GM18520 (cell line): ENCODE results near the gene PHYKPL.
"Not testable (repeated sequence)": the region's sequence is repeated elsewhere in the genome, so short reads cannot be mapped to it uniquely, and the experiment has no call there.

Experiments
- ATAC-seq: cut with Tn5 transposase; IDR thresholded peaks from one replicate; pipeline ENCODE4 v1.9.1; 2021; ENCODE audit not compliant: unreplicated experiment

The PHYKPL gene

DNA sequence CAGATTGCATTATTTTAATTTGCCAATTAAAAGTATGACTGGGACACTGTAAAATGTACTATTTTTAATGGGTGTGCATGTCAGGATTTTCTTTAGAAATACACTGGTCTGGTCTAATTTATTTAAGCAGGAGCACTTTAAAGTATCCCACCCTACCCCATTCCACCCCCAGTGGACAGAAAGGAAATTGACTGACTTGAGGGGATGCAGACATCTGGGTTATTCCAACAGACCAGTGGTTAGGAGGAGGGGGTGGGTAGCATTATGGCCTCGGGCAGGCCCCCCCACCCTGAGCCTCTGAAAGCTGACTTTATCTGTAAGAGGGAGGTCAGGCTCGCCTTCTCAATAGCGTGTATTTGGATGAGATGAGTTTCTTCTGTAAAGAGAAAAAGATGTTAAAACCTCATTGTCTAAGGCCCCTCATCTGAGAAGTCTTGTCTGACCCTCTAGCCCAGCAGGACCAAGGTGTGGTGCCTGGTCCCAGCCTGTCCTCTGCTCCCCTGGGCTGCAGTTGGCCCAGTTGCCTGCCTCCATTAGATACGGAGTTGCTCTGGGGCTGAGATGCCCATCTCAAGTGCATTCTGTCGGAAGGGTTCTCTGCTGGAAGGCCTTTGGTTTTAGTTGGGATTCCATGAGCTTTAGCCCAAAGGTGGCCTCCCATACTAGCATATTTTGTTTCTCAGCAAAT lies 23.9 kb downstream of the PHYKPL start:
- ATAC-seq = no peak

DNA sequence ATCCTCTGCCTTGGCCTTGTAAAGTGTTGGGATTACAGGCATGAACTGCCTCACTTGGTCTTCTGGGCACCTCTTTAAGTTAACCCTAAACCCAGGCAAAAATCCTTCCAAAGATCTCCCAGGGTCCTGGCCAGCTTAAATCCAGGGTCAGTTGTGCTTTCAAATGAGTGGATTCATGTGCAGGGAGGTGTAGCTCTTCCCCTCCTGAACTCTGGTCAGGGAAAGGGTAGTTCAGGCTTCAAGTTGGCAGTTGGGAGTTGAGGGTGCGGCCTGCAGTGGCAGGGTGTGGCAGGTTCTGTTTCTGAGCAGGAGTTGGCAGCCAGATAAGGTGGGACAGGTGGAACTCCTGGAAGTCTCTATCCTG lies 24.7 kb downstream of the PHYKPL start:
- ATAC-seq = no peak

- ATAC-seq = no peak
Observed at GRCh38 chr5:178207183-178207916, 25.3 kb downstream of the PHYKPL start.

- no peak for ATAC-seq
Observed at GRCh38 chr5:178206166-178207101, 26.2 kb downstream of the PHYKPL start.

DNA sequence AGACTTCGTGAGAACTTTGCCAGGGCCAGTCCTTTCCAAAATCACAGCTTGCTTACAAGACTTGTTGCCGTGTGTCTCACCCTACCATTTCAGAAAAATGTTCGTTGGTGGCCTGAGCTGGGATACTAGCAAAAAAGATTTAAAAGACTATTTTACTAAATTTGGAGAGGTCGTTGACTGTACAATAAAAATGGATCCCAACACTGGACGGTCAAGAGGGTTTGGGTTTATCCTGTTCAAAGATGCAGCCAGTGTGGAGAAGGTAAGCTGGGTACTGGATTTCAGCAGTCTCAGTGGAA lies 26.9 kb downstream of the PHYKPL start:
- ATAC-seq = no peak

DNA sequence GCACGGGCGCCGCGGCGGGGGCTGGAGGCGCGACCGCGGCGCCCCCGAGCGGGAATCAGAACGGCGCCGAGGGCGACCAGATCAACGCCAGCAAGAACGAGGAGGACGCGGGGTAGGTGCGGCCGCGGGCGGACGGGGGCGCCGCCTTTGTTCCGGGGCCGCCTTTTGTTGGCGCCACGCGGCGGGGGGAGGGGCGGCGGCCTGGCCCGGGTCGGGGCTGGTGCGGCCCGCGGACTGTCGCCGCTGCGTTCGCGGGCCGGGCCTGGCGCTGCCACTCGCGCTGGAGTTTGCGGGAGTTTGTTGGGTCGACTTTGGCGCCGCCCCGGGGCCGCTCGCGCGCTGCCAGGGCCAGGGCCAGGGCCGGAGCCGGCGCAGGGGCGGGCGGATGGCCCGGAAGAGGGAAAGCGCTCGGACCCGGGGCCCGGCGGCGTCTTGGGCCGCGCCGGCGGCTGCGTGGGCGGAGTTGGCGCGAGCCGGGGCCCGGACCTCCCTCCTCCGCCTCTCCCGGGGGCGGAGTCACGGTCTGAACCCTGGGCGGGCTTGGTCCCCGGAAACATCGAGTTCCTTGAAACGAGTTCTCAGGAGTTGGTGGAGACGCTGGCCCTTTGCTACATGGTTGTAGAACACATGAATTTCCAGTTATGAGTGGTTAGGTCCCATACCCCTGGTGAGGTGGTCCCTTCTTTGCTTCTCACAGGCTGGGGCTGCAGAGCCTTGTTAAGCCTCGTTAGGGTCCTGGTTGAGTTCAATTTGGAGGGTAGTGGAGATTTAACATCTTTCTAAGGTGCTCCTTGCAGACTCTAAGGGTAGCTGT lies 27.5 kb downstream of the PHYKPL start:
- ATAC-seq = peak; percentile 34

GRCh38 chr5:178204182-178204934 lies 28.2 kb downstream of the PHYKPL start, which contains the start of gene HNRNPAB:
Gene HNRNPAB, plus strand, starts transcription at chr5:178204533. Its CDS starts 305 bp downstream, at chr5:178204838.
- peak; percentile 67 for ATAC-seq

DNA sequence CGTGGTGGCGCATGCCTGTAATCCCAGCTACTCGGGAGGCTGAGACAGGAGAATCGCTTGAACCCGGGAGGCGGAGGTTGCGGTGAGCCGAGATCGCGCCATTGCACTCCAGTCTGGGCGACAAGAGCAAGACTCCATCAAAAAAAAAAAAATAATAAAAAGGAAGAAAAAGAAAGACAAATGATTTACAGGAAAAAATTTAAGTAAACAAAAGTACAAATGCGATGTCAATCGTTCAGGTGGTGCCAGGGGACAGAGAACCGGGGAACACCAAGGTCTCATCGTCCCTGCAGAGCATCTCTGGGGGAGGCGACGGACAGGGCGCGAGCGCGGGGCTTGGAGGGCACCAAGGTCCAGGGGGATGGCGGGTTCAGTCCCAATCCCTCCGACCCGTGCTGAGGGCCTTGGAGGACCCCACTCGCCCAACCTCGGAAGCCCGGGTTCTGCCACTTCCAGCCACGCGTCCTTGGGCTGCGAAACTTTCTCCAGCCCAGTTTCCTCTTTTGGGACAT lies 28.9 kb downstream of the PHYKPL start:
- ATAC-seq = no peak

DNA sequence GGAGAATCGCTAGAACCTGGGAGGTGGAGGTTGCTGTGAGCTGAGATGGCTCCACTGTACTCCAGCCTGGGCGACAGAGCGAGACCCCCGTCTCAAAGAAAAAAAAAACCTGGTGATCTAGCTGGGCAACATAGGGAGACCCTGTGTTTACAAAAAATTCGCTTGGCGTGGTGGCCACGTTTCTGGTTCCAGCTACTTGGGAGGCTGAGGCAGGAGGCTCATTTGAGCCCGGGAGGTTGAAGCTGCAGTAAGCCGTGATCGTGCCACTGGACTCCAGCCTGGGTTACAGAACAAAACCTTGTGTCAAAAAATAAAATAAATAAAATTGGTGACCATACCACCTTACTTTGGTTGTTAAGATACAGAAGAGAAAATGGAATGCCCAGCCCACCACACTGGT lies 30.1 kb downstream of the PHYKPL start:
- no peak for ATAC-seq

DNA sequence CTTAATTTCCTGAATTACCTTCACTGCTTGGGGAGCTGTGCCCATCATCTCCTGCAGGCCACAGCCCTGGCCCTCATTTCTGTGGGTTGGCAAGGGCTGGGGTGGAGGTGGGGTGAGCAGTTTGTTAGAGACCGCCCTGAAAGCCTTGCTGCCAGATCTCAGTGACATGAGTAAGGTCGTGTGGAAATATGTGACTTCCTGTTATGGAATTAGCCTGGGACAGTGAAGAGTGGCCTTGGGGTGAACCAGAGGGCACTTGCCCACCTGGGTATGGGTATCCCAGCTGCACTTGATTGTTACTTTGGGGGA lies 30.7 kb downstream of the PHYKPL start:
- ATAC-seq = no peak

DNA sequence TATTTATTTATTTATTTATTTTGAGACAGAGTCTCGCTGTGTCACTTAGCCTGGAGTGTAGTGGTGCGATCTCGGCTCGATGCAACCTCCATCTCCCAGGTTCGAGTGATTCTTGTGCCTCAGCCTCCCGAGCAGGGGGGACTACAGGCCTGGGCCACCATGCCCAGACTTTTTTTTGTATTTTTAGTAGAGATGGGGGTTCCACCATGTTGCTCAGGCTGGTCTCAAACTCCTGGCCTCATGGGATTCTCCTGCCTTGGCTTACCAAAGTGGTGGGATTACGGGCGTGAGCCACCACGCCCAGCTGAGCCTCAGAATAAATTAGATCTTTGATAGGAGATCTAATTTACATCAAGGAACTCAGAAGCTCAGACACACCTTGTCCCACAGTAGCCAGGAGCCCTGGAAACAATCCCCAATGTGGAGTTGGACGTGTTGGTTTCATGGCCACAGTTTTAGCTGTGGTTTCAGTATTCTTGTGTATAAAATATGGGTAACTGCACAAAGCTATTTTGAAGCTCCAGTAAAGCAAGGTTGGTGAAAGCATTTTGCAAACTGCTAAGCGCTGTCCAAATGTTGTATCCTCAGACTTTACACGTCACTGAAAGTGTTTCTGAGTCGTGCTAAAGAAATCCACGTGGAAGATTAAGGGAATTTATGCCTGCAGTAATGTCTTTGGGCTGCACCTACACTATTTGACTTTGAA lies 31.2 kb downstream of the PHYKPL start:
- ATAC-seq = no peak

DNA sequence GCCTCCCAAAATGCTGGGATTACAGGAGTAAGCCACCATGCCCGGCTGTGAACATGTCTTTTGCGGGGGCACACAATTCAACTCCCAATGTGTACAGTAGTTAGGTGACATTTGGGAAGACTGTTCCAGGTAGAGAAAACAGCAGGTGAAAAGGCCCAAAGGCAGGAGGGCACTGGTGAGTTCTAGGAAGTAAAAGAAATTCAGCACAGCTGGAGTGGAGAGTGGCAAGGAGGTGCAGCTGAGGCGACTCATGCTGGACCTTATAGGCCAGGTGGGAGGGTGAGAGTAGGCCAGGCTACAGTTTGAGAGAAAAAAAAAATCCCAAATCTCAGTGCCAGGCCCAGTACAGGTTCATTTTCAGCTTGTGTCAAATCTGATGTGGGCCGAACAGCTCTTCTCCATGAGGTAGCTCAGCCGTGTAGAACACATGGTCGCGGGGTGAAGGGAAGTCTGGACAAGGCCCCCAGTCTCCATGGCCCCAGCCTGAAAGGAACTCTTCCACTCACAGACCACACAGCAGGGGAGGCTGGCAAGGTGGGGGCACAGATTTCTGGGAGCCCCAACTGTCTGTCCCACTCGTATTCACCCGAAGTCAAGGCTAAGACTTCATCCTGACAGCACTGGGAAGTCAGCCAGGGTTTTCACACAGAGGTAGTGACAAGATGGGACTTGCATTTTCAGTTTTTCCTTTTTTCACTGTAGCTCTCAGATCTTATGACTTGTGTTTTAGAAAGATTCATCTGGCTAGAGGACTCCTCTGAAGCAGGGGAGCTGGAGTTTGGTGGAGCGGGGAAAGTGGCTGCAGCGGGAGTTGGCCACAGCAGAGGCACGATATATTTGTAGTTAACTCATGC lies 32.8 kb downstream of the PHYKPL start:
- ATAC-seq = no peak

GRCh38 chr5:178198706-178199105 lies 33.9 kb downstream of the PHYKPL start:
- no peak for ATAC-seq

- not testable (repeated sequence) for ATAC-seq
Observed at GRCh38 chr5:178198151-178198550, 34.5 kb downstream of the PHYKPL start.

- no peak for ATAC-seq
Observed at GRCh38 chr5:178196986-178197385, 35.6 kb downstream of the PHYKPL start.

DNA sequence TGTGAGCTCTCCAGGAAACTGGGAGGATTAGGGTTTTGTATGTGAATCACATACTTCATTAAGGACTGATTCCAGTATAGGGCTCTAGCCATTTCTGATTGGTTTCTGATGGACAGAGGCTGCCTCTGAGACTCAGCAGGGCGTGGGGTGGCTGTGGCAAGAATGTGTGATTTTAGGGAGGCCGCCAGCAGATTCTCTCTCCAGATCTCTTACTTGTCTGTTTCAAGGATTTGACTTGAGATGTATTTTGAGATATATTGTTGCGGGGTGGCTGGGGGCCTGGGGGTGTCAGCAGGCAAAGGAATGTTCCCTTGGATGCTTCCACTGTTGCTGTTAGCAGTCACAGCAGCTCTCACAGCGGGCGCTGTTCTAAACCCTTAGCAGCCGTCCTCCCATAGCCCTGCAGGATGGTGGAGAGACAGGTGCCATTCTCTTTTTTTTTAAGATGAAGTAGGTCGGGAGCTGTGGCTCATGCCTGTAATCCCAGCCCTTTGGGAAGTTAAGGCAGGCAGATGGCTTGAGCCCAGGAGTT lies 36.3 kb downstream of the PHYKPL start:
- no peak for ATAC-seq

DNA sequence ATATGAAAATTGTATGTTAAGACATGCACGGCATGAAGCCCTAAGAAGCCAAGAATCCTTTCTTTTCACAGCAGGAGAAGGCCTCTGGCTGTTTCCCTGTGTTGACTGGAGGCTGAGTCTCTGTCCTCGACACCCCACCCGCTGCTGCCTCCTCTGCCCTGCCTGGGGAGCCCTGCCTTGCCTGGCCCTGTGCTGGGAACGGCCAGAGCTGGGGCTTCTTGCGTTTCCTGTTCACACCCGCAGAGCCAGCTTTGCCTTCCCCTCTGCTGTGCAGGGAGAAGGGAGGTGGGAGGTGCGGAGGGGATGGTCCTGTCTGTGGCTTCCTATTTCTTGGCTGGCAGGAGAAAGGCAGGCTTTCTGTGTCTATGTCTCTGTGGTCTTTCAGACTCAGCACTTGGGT lies 38.6 kb downstream of the PHYKPL start:
- ATAC-seq = no peak

GRCh38 chr5:178193251-178193809 lies 39.3 kb downstream of the PHYKPL start:
- no peak for ATAC-seq
